GM18909 (cell line): ENCODE results near the gene APIP.

Experiments used
- ATAC-seq: cut with Tn5 transposase; IDR thresholded peaks from one replicate; pipeline ENCODE4 v1.9.1; 2021; ENCODE audit warnings: mild to moderate bottlenecking; ENCODE audit not compliant: unreplicated experiment, poor library complexity

APIP gene

GRCh38 chr11:34890812-34891211 is 25.4 kb downstream of the APIP start:
- no peak for ATAC-seq

DNA sequence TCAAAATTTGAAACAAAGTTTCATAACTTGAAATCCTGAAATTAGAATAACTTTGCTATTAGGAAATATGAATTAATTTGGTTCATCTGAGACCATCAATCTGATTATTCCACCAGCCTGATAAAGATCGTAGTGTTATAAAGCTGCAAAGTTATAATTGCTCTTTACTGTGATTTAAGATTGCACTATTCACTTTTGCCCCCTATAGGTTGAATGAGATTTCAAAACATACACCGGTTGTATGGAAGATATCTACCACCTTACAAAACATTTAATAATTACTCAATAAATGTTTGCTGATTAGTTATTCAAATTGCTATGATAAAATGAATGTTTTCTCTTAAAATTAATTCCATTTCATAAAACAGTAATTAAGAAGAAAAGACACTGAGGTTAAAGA is 26.1 kb downstream of the APIP start:
- no peak for ATAC-seq

DNA sequence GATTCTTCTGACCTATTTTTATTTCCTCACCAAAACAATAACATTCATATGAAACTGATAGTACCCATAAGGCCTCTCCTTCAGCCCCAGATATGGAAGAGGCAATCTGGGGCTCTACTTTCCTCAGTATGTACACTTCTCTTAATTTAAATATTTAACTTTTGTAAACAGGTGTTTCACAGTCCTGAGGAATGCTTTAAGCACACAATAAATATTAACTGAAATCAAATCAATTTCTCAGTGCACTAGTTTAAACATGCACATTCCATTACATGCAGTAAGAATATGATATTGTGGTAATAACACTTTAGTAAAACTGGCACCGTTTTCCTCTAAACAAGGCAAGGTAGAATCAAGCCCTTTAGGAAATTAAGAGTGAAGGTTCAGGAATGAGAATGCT is 28.9 kb downstream of the APIP start:
- ATAC-seq: no peak

- no peak for ATAC-seq
Observed at GRCh38 chr11:34886609-34887008, 29.6 kb downstream of the APIP start.

DNA sequence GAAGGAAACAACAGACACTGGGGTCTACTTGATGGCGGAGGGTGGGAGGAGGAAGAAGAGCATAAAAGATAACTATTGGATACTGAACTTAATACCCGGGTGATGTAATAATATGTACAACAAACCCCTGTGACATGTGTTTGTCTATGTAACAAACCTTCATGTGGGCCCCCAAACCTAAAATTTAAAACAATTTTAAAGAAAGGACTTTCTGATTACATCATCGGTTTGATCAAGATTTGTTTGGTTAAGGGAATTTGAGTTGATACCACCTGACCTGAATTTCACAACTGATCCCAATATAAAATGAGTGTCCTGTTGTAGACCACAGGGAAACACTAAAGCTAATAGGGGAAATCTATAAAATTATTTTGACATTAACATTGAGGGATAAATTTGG is 34.3 kb downstream of the APIP start:
- no peak for ATAC-seq

DNA sequence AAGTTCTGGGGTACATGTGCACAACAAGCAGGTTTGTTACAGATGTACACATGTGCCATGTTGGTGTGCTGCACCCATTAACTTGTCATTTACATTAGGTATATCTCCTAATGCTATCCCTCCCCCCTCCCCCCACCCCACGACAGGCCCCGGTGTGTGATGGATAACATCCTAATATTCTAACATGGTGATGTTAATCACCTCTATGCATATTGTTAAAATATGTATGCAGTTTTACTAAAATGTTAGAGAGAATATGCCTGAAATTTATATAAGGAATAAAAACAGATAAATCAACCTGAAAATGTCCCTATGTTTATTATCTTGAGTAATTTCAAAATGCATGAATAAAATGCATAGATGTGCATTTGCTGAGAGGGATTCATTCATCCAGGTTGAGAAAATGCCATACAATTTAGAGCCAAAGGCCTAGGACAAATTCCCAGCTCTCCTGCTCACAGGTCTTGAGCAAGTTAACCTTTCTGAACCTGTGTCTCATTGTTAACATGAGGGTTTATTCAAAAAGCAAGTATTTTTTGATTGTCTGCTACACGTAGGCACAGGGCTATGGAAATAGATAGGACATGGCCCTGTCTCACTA is 38.7 kb downstream of the APIP start:
- no peak for ATAC-seq

DNA sequence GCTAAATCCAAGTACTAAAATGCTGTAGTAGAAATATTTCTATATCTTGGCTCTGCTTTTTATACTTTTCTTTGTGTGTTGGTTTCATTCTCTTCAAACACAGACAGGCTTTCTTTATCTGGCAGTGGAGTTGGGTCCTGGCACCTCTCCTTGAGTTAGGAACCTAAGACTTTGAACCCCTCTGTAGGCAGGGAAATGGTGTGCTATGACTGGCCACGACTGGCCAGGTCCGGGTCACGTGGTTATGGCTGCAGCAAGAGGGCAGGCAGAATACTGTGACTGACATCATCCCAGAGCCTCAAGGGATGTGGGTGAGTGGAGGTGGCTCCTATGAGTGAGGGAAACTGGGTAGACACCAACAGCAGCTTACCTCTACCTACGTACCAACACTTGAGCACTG is 42.0 kb downstream of the APIP start:
- ATAC-seq: no peak

GRCh38 chr11:34870548-34871196 is 45.5 kb downstream of the APIP start:
- ATAC-seq: no peak

DNA sequence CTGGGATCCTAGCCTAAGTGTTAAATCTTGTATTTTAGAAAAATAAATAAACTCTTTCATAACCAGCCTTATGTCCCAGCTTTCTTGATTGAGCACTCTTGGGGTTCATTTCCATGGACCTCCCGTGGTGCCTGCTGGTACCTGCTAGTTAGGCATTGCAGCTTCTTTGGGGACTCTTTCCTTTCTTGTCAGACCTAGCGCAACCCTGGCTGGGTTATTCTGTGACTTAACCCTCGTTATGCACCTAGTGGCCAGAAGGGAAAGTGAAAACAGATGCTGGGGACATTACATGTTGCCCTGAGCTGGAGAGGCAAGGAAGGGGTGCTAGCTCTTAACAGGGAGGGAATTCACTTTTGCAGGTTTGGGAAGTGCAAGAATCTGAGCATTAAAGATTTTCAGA is 46.8 kb downstream of the APIP start:
- no peak for ATAC-seq

DNA sequence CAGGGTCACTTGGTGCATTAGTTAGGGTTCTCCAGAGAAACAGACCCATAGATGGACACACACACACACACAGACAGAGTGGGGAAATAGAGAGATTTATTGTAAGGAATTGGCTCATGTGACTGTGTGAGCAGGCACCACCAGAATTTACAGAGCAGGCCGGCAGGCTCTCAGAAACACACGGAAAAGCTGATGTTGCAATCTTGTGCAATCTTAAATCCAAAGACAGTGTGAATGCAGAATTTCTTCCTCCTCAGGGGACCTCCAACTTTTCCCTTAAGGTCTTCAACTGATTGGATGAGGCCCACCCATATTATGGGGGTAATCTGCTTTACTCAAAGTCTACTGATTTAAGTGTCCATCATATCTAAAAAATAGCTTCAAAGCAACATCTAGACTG is 49.8 kb downstream of the APIP start:
- no peak for ATAC-seq

DNA sequence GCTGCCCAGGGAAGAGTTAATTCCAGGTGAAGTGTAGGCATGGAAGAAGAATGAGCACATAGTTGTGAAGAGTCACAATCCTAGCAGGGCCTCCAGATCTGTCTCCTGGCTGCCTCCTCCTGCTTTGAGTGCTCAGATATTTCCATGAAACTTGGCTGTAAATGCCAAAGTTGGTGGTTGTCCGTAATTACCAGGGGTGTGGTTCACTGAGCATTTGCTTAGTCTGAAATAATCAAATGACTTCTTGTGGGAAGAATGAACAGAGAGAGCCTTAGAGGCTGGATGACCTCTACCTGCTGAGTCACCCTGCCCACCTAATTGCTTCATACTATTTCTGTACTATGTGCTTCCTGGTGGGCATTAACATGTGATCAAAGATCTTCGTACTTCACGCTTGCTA is 50.9 kb downstream of the APIP start:
- ATAC-seq: no peak

DNA sequence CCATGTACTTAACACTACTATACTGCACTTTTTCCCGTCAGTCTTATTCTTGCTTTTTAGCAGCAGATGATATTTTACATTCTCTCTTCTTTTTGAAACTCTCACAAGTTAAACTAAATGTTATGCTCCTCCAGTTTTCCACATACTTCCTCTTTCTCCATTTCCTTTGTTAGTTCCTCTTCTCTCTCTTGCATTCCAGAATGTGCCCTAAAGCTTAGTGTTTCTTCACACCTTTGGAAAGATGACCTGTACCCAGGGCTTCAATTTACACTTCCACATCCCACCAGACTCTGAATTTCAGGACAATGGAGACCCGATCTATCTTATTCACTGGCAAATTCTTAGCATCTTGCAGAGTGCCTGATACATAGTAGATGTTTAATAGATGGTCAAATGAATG is 51.8 kb downstream of the APIP start:
- ATAC-seq: no peak

GRCh38 chr11:34863048-34863447 is 53.1 kb downstream of the APIP start:
- no peak for ATAC-seq

GRCh38 chr11:34860518-34860917 is 55.7 kb downstream of the APIP start:
- ATAC-seq: no peak

DNA sequence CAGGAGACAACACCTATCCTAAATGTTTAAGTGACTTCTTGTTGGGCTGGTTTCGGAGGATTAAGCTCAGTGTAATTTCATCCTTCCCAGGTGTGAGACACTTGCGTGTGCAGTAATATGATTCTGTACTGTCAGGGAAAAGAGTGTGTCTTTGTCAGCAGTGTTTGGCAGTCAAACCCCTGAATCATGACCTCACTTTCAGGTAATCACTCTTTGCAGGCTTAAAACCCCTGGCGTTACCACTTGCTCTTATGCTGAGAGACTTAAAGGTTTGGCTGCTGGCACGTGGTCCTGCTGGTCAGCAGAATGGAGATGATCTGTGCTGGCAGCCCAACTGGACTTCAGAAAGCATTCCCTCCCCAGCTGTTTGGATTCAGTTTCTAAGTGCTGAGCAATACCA is 56.1 kb downstream of the APIP start:
- ATAC-seq: no peak

DNA sequence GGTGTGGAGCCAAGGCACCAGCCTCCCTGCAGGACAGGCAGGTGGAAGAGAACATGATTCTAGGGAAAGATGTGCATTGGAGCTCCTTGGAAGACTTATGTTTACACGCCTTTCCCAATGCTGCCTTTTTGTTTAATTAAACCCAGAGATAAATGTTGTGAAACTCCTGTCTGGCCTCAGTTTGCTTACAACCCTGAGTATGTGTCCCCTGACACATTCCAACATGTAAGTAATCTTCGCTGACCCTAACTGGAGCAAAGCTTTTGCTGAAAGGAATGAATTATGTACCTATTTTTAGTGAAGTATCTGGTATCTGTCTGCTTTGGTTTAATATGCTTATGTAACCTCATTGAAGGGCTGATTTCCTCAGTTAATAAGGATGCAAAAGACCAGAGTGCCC is 56.7 kb downstream of the APIP start:
- ATAC-seq: no peak

GRCh38 chr11:34857463-34857862 is 58.7 kb downstream of the APIP start:
- no peak for ATAC-seq

- no peak for ATAC-seq
Observed at GRCh38 chr11:34856251-34856650, 59.9 kb downstream of the APIP start.

DNA sequence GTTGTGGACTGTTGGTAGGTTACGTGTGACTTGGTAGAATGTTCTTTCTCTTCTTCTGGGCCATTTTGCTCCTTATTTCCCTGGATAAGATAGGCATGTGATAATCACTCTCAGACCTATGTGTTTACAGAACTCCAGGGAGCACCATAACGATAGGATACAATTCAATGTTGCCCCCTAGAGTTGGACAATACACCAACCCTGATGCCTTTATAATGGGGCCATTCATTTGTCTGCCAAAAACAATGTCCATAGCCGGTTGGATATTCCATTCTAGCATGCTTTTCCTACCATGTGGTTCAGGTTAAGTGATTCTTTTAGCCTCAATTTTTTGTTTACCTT is 60.5 kb downstream of the APIP start:
- no peak for ATAC-seq

- ATAC-seq: no peak
Observed at GRCh38 chr11:34855021-34855753, 61.0 kb downstream of the APIP start.

GRCh38 chr11:34851916-34852315 is 64.3 kb downstream of the APIP start:
- no peak for ATAC-seq

GRCh38 chr11:34850334-34850733 is 65.8 kb downstream of the APIP start:
- ATAC-seq: no peak
